Thyroid gland (tissue), 4 donors: ENCODE data around the gene GALNT1. TPM values are rescaled to one million over a fixed set of nuclear protein-coding genes. Genes with fewer than 3 reads are reported as not detected.

Experiments used
- DNase-seq, 2 donors: peaks; one replicate each; pipeline ENCODE4 v3.0.0-alpha.2; 2019
- H3K27ac ChIP-seq, 3 donors: fragments of 200-600 bp; sonication (generic); 1 replicate in 2 of 3; 2 replicates in 1 of 3; pipeline ENCODE4 v1.5.1; 2016 to 2019; ENCODE audit warnings: mild to moderate bottlenecking in 1 of 3, moderate library complexity in 1 of 3
- H3K27me3 ChIP-seq: fragments of 200-600 bp; sonication (generic); one replicate; pipeline ENCODE4 v1.5.1; 2019
- H3K36me3 ChIP-seq, 2 donors: fragments of 200-600 bp; sonication (generic); one replicate each; pipeline ENCODE4 v1.5.1; 2016 to 2019
- H3K4me1 ChIP-seq, 2 donors: fragments of 200-600 bp; sonication (generic); one replicate each; pipeline ENCODE4 v1.5.1; 2017 to 2019
- H3K4me3 ChIP-seq, 3 donors: fragments of 200-600 bp; sonication (generic); replicated peaks in 1 of 3; 1 replicate in 2 of 3; 2 replicates in 1 of 3; pipeline ENCODE4 v1.5.1; 2016; ENCODE audit warnings: mild to moderate bottlenecking in 1 of 3
- H3K9me3 ChIP-seq: fragments of 200-600 bp; sonication (generic); one replicate; pipeline ENCODE4 v1.5.1; 2017
- CTCF ChIP-seq, 6 experiments: fragments of 200-600 bp in 3 of 6; fragments of 450-650 bp in 3 of 6; sonication (generic) in 3 of 6; IDR thresholded peaks; one replicate each; pipeline ENCODE4 v1.5.1; 2016 to 2019; ENCODE audit warnings: antibody characterized with exemption in 6 of 6, mild to moderate bottlenecking in 2 of 6, inconsistent platforms in 1 of 6, moderate library complexity in 1 of 6
- POLR2A ChIP-seq, 2 donors: fragments of 450-650 bp; IDR thresholded peaks; one replicate each; pipeline ENCODE4 v1.6.1; 2017; ENCODE audit warnings: antibody characterized with exemption in 2 of 2, mild to moderate bottlenecking in 2 of 2, moderate library complexity in 1 of 2
- WGBS, 2 donors: methylation state at CpG; one replicate each; pipeline ENCODE4 v1.1.5; 2017; 5-methylcytosine and 5-hydroxymethylcytosine counted together
- intact Hi-C: fragments of 100-400 bp; cut with DNase I; formaldehyde crosslinking; loops from one replicate; pipeline ENCODE4 v1.15.1; 2023
- total RNA-seq, 4 donors: library from RNA; depleted of rRNA; stranded (reverse); fragments of >200 nt; gene quantifications; one replicate each; pipeline ENCODE4 v1.2.3, GENCODE V29; 2016

GALNT1 gene
- total RNA-seq, 4 donors from 2014 or later: 38.7 to 191 (median 46.3) TPM

GRCh38 chr18:35611518-35611917 lies 30.0 kb downstream of the GALNT1 start:
- Histone ChIP-seq H3K27ac (no peak overlapping the region), H3K36me3 (no peaks in the 10 kb centered on the region), H3K4me3 (no peak overlapping the region), H3K9me3 (no peaks in the 10 kb centered on the region), H3K4me1 (peaks cover 28 to 33% of the 10 kb centered on the region in 2 donors), H3K27me3 (no peaks in the 10 kb centered on the region)
- no peak for TF ChIP-seq POLR2A (IDR thresholded peaks at IDR 0.05)
- intact Hi-C loops: no loop called here
- DNase-seq: peak; percentile 26 to 35
- WGBS, 2 donors: 48 to 52% methylated on average over 1 of the region's 1 CpG

GRCh38 chr18:35616074-35616473 lies 34.5 kb downstream of the GALNT1 start:
- no peak overlapping the region for H3K4me3 ChIP-seq
- H3K4me1 ChIP-seq: peaks cover 26 to 31% of the 10 kb centered on the region in 2 donors
- H3K27me3 ChIP-seq: no peaks in the 10 kb centered on the region
- H3K9me3 ChIP-seq: no peaks in the 10 kb centered on the region
- H3K36me3 ChIP-seq: no peaks in the 10 kb centered on the region
- no peak overlapping the region for H3K27ac ChIP-seq
- WGBS, 2 donors: 91 to 96% methylated on average over 2 of the region's 2 CpGs
- TF ChIP-seq CTCF (IDR thresholded peaks at IDR 0.05) (no peak), POLR2A (IDR thresholded peaks at IDR 0.05) (no peak)
- DNase-seq: no peak
- intact Hi-C loops: no loop called here

DNA sequence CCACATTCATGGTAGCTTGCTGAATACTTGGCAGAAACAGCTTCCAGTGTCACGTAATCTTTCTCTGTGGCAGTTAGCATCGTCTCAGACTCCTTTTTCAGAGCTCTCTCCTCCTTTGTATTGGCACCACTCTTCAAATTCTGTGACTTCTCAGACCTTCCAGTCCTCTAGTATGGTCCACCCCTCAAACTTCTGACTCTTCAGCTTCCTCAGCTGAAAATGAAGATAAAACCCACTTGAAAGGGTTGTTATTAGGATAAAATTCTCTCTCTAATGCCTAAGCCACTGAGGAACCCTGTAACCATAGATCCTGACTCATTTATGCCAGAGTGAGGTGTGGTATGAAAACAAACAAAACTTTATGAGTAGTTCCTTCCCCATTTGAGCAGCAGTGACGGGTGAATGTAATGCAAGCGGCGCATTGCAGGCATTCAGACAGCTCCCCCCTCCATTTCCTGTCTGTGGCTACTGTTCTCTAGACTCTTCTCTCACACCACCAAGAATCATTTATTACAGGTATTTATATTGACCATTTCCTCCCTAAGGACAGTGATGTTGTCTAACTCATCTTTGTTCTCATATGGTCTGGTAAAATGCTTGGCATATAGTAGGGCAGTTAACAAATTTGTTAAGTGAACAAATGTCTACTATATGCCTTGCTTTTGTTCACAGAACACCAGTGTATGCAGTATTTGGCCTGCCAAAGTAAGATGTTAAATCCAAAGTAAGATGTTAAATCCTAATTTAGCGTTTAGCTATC lies 35.3 kb downstream of the GALNT1 start:
- 69 to 75% methylated on average over 6 of the region's 6 CpGs for WGBS, 2 donors
- H3K27me3 ChIP-seq: no peaks in the 10 kb centered on the region
- no peaks in the 10 kb centered on the region for H3K36me3 ChIP-seq
- no peak overlapping the region for H3K4me3 ChIP-seq
- peaks cover 23 to 25% of the 10 kb centered on the region in 2 donors for H3K4me1 ChIP-seq
- no peaks in the 10 kb centered on the region for H3K9me3 ChIP-seq
- peak; percentile 4 to 5 for DNase-seq
- intact Hi-C loops: no loop called here
- H3K27ac ChIP-seq: no peak overlapping the region
- TF ChIP-seq CTCF (IDR thresholded peaks at IDR 0.05) (no peak), POLR2A (IDR thresholded peaks at IDR 0.05) (no peak)

GRCh38 chr18:35617865-35618264 lies 36.3 kb downstream of the GALNT1 start:
- H3K4me3 ChIP-seq: no peak overlapping the region

DNA sequence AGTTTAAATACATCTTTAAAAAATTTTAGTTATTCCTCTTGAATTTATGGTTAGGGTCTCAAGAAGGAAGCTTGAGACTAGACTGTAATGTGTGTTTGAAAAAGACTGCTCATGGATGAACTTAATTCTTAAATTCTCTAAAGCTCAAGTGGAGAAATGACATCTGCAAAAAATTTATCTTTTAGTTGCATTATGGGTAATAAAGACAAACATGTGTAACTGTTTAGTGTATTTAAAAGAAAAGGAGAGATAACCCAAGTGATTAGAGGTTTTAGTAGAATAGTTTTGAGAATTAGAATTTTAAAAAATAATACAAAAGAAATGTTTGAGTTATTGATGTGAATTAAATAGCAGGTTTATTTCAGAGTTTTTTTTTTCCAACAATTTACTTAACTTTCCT lies 36.7 kb downstream of the GALNT1 start:
- TF ChIP-seq CTCF (IDR thresholded peaks at IDR 0.05): no peak
- TF ChIP-seq POLR2A (IDR thresholded peaks at IDR 0.05): no peak
- Histone ChIP-seq H3K27me3 (no peaks in the 10 kb centered on the region), H3K4me3 (no peak overlapping the region), H3K9me3 (no peaks in the 10 kb centered on the region), H3K4me1 (peaks cover 13 to 17% of the 10 kb centered on the region in 2 donors), H3K36me3 (no peaks in the 10 kb centered on the region), H3K27ac (no peak overlapping the region)
- intact Hi-C loops: no loop called here
- DNase-seq: no peak

More at GRCh38 chr18:35617865-35618264, 36.3 kb downstream of the GALNT1 start:
- intact Hi-C loops: no loop called here
- Histone ChIP-seq H3K27ac (no peak overlapping the region), H3K36me3 (no peaks in the 10 kb centered on the region), H3K4me1 (peaks cover 17 to 21% of the 10 kb centered on the region in 2 donors), H3K9me3 (no peaks in the 10 kb centered on the region), H3K27me3 (no peaks in the 10 kb centered on the region)
- 86 to 96% methylated on average over 1 of the region's 1 CpG for WGBS, 2 donors
- DNase-seq: no peak
- no peak for TF ChIP-seq CTCF (IDR thresholded peaks at IDR 0.05)
- no peak for TF ChIP-seq POLR2A (IDR thresholded peaks at IDR 0.05)
